Stimulated activated CD8-positive, alpha-beta memory T cell treated with anti-CD3 and anti-CD28 coated beads, Interleukin-7, amount 100 ng/mL, for 4 hours (primary cell): ENCODE measurements around the gene MSS51.

ENCODE experiments used
- DNase-seq, 2 donors: peaks; one replicate each; pipeline ENCODE4 v3.0.0-alpha.2; 2020; ENCODE audit warnings: low read depth in 2 of 2

Gene MSS51

DNA sequence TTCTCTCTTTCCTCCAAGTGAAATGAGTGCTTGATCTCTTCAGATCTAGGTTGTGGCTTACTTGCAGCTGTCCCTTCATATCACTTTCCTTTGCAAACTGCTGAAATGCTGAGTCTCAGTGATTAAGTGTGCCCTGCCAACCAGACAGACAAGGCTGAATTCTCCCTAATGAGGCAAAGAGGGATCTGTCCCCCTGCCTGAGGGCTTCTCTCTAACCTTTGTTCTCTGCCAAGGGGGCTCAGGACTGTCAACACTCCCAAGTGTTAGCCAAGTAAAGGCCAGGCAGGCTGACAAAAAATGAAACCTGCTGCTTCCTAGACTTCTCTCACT, at the start of gene MSS51:
TSS of gene MSS51 (minus strand) at position 24 of the 330 bp plus-strand sequence. CDS start 5,277 bp downstream, outside the sequence.
- DNase-seq, result no peak

DNA sequence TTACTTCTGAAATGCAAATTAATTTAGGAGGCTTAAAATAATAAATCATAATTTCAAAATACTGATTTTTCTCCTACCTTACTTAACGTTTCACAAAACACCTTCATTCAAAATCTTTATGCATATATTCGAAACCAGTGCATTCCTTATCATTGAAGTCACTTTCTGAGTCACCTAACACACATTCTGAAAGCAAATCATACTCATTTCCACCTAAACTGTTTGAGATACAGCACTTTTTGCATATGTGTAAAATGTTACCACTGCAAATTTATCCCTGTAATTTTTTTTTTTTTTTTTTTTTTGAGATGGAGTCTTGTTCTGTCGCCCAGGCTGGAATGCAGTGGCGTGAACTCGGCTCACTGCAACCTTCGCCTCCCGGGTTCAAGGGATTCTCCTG, 46.8 kb upstream of the MSS51 start:
- no peak for DNase-seq

DNA sequence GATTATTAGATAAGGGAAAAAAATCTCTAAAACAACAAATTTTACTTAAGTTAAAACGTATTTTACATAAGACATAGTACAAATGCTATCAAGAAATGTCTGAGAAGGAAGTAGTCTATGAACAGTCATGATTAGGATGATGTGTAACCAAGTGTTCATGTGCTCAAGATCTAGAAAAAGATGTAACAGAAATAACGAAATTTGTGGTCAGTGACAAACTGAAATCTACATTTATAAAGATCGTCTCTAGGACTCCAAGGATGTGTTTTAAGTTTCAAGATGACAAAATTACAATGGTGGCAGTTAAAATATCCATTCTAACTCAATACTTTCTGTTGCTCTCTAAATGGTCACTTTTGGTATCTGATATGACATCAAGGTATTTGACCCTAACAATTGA, 45.3 kb upstream of the MSS51 start:
- no peak for DNase-seq

DNA sequence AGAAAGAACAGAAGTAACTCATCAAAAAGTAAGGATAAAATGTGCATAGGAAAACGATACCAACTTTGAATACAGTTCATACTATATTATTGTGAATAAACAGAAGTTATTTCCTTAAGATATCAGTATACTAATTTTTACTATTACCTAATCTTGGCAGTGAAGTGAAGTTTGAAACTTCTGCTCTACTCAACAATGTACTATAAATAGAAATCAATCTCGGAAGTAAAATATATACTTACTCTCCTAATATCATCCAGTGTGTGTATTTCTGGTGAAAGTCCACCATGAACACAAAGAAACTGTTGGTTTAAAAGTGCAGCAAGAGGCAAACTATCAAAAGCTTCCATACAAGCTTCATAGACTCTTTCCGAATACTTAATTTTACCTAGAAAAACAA, 37.9 kb upstream of the MSS51 start:
- DNase-seq, result no peak

DNA sequence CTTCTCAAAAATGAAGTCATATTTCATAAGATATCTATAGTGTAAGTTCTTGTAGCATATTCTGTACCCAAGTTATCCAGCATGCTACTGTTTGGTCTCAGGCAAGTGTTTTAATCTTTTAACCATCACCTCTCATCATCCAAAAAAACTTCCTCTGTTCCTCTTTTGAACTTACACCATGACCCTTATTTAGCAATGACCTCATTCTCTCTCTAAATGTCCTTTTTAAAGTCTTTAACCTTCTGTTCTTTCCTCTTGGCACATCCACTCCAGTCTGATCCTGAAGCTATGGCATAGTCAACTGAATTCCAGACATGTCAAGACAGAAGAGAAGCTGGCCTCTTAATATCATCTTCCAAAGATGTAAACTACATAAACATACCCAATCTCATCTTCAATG, 36.2 kb upstream of the MSS51 start:
- no peak for DNase-seq

DNA sequence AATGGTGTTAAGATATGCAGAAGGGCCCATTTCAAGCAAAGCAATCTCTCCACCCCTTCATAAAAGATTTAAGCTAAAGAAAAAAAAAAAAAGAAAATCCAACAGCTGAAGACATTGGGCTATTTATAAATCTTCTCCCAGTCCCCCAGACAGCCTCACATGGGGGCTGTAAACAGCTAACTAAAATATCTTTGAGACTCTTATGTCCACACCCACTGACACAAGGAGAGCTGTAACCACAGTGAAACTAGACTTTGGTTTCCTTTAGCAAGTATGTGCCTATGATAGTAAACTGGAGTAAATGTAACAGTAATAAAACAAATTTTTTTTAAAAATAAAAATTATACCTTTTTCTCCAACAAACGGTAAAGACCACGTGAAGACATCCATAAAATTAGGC, 33.8 kb upstream of the MSS51 start:
- DNase-seq, result no peak

DNA sequence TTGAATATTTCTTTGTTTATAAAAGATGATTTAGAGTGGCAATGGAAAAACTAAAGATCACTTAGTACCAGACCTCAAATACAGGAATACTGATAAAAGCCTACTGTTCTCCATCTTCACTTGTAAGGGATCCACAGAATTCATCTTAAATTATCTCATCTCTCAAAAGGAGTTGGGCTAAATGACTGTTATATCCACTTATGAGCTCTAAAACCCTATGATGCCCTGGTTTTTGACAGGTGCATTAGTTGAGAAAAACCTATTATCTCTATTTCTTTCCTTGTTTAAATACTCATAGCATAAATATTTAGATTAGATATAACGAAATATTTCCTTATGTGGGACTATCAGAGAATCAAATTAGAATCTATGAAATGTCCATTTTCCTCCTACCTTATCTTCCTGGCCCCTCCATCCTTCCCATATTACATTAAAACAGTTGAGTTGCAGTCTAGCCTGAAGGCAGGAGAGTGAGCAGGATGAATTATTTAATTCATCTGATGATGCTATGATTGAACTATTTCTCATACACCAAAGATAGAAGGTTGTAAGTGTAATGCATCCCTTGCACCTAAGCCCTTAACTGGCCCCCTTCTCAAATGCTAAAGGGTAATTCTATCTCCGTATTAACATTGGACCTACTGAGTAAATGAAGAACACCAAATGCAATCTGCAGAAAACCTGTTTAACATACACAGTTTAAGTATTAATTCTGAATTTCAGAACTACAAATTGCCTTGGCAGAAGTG, 32.8 kb upstream of the MSS51 start:
- DNase-seq, result no peak

DNA sequence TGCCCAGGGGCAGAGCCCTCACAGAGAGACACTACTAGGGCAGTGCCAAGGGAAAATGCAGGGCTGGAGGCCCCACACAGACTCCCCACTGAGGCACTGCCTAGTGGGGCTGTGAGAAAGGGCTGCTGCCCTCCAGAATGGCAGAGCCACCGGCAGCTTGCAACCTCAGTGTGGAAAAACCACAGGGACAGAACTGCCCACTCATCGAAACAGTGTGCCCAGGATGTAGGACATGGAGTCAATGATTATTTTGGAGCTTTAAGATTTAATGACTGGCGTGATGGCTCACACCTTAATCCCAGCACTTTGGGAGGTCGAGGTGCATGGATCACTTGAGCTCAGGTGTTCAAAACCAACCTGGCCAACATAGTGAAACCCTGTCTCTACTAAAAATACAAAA, 27.5 kb upstream of the MSS51 start:
- no peak for DNase-seq

DNA sequence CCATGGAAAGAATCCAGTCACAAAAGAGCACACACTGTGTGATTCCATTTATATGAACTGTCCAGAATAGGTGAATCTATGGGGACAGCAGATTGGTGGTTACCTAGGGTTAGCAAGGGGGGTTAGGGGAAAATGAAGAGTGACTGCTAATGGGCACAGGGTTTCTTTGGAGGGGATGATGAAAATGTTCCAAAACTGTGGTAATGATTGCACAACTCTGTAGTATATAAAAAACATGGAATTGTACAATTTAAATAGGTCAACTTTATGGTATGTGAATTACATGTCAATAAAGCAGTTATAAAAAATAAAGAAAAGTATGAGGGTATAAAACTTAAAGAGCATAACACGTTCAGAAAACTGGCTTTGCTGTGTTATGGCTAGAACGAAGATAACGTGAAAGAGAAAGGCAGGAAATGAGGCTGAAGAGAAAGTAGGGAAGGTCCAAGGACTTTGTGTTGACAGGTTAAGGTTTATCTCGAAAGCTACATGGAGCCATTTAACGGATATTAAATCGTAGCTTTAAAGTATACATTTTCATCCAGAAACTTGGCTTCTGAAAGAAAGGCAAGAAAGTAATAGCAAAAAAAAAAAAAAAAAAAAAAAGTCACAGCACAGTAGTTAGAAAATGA, 26.4 kb upstream of the MSS51 start:
- DNase-seq, result no peak

DNA sequence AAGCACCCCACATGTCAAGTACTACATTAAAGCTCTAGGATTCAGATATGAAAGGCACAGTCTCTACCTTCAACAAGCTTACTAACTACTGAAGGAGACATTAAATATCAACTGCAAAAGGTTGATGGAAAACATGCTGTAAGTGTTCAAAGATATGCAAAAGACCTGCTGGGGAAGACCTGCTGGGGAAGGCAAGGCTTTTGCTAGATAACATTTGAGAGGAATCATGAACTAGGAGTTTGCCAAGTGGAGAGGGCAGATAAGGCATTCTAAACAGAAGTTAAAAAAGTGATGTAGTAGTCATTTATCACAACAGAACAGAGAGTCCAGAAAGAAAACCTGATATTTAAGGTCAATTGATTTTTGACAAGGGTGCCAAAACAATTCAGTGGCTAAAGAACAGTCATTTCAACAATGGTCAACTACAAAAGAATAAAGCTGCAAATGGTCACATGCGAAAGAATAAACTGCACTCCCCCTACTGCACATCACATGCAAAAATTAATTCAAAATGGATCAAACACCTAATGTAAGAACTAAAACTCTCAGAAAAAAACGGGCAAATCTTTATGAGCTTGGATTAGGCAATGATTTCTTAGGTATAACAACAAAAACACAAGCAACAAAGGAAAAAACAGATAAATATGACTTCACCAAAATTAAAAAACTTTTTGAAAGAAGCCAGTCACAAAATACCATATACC, 23.0 kb upstream of the MSS51 start:
- DNase-seq, result no peak

DNA sequence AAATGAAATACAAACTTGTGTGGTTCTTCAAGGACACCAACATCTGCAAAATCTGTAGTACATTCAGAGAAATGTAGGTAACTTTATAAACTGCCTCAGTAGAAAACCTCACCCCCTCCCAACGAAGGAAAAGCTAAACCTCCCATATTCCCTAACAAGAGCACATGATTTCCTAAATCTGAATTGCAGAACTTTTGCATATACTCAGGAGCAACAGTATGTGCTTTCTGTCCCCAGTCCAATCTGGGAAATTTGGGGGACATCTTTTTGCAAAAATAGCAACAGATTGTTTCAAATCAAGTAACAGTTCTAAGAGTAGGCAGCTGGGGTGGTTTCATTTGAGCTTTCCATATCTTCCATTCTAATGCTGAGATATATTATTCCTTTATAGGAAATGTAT, 15.8 kb upstream of the MSS51 start:
- DNase-seq, result no peak

DNA sequence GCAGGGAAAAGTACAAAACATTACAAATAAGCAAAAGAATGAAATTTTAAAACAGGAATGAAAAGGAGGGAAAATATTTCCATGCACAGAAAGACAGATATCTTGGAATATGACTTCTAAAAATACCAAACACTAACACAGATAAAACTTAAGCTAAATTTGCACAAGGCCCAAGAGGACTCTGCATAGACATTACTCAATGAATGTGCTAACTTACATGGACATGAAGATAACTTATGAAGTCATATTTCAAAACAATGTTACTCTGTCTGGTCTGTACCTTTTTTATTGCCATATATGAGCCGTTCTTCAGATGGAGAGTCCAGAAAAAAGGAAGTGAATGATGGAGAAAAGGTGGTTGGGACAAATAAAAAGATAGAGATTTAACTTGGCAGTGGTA, 15.0 kb upstream of the MSS51 start:
- DNase-seq, result no peak

DNA sequence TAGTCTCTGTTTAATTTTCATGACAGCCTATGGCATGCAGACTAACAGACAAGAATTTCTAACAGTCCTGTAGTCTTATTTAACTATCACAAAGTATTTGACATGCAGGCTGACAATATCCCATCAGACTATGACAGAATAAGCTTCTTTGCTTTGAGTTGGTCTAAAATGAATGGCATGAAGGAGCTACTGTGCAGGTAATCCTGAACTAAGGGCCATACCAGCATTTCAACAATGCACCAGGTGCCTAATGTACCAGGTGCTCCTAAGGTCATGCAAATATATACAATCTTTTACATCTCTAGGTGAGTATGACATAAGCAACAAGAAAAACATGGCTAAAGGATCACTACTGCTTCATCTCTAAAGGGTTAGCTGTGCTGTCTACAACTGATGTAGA, 13.6 kb upstream of the MSS51 start:
- no peak for DNase-seq

DNA sequence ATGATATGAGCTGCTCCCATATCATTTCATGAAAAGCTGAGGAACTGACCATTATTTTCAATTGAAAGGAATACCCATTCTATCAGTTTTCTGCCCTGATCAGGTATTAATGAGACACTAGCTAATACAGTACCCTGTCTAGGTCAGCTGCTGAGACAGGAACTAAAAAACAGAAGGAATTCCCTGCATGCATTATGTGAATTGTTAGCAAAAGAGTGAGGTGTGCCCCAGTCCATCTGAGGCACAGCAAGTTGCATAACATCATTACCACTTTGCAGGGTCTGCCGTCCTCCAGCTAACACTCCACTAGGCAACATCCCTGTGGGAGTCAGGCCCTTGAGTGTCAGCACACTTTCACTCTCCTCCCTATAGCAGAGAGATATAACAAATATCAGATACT, 11.1 kb upstream of the MSS51 start:
- DNase-seq, result no peak

DNA sequence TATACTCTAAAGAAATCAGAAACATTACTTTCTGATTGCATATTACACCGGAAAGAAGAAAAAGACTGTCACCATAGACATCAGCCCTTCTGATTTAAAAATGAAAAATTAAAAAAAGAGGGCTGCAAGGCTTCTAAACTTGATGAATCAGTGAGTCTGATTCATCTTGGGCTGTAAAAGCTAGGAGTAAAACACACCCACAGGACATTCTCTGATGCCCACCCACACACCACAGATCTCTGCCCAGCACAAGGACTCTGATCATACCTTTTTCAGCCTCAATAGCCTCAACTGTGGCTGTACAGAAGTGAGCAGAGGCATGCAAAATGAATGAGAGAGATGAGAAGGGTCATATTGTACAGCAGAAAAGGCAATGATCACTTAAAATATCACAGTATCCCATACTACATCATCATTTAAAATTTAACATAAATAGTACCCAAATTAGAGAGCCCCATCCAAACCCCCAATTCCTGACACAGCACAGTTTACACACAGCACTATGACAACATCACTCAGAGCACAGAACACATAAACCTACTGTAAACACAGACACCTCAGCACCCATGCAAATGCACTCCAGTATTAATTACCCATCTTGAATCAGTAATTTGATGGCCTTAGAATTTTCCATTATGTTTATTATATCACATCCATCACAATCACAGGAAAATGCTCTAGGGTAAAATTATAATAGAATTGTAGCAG, 6.4 kb upstream of the MSS51 start:
- DNase-seq, result no peak

DNA sequence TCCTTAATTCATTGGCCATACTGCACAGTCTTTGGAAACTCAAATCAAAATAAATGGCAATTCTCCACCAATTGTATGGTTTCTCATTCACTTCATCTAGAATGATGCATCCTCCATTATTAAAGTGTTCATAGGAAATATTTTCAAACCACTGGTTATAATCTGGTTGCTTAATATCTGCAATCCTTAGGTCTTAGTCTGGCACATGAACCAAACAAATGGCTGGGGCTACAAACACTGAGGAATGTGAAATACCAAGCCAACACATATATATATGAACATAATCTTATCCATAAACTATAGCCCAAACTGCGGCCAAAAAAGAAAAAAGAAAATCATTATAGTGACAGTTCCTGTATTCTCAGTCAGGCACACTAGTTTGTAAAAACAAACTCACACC, 5.7 kb upstream of the MSS51 start:
- DNase-seq, result no peak

DNA sequence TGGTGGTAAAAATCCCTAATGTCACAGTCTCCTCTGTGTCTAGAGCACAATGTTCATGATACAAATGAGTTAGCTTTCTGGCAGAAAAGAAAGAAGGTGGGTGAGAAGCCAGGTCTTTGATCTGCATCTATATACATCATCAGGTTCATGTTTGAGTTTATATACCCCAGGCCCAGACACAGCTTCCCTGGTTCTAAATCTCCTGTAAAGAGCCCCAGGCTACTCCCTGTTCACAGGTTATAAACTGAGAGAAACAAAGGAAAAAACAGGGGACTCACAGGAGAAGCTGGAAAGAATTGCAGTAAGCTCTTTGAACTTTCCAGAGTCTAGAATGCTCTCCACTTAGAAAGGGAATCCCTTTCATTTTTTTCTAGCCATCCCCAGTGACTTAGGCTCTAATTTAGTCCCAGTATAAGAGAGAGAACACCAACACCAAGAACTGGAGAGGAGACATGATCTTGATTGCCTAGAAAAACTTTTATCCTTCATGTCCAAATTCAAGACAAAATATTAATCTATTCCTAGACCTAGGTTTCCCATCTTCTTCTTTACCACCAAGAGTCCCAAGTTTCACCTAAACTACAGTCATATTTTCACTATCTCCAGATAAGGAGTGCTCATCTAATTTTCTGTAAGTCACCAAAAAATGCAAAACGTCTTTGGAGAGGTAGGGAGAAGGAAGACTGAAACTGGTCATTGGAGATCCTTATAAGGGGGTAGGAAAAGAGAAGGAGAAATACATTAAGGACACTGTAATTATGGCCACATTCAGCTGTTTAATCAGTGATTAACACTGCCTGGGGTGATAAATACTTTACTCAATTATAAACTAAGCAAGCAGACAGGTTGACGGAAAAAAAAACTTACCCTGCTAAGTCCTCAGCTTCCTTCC, 469 bp downstream of the MSS51 start:
- DNase-seq, result no peak

DNA sequence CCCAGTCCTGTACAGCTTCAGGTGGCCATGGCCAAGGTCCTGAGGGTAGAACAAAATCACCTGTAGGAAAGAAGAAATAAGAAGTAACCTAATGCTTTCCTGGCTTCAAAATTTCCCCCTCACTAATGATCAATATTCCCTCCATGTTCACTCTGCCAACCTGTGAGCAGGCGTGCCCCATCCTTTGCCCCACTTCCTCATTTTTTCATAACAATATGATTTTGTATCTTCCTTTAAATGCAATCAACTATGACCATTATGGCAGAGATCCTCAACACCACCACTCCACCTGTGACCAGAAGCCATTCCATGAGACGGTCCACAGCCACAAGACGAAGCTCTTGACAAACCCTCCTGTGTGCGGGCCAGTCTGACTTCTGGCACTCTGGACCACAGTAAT, 7.0 kb downstream of the MSS51 start:
- DNase-seq, result no peak

DNA sequence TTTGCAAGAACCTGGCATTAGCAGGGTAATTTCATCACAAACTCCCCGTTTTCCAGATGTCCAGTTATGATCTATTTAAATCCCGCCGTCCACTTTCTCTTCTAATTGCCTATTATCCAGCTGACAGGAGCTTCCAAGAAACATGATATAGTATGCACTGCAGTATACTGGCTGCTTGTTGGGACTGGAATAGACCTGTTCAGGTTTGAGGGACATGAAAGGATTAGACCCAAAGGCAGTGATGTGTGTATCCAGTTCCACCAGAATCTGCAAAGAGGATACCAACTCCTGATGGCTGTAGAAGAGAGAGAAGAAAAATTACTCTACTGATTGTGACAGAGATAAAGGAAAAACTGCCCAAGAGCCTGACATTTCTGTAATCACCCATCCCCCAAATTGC, 8.9 kb downstream of the MSS51 start:
- DNase-seq, result no peak

DNA sequence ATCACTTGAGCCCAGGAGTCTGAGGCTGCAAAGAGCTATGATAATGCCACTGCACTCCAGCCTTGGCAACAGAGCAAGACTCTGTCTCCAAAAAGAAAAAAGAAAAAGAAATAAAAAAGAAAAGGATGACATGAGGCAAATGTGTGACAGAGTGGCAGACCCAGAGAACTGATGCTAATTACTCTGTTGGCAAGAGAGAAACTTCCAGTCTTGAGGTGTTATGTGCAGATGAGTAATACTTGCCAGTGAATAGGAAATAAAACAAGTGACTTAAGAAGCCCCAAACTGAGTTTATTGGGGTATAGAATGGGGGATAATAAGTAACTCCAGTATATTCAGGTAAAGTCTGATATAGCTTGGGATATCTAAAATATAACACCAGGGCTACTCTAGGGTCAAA, 10.1 kb downstream of the MSS51 start:
- no peak for DNase-seq

DNA sequence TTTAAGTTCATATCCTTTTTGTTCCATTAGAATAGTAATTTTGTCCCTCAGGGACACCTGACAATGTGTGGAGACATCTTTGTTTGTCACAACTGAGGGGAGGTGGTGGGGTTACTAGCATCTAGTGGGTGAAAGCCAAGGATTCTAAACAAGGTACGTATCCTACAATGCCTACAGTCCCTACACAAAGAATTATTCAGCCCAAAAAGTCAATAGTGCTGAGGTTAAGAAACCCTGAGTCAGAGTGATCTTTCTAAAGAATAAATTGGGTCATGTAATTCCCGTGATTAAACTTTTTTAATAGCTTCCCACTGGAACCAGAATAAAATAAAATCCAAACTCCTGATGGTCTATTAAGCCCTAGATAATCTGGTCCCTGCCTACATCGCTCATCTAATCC, 16.8 kb downstream of the MSS51 start:
- no peak for DNase-seq
